Uterus (tissue), 2 donors: Measurements from ENCODE around the gene ACSL3.

Experiments
- CTCF ChIP-seq, 4 experiments: fragments of 200-600 bp in 2 of 4; fragments of 450-650 bp in 2 of 4; sonication (generic) in 2 of 4; IDR thresholded peaks; one replicate each; pipeline ENCODE4 v1.5.1; 2016 to 2019; ENCODE audit warnings: antibody characterized with exemption in 4 of 4, mild to moderate bottlenecking in 2 of 4, moderate library complexity in 1 of 4
- POLR2A ChIP-seq, 2 donors: fragments of 450-650 bp; IDR thresholded peaks; one replicate each; pipeline ENCODE4 v1.6.1; 2016; ENCODE audit warnings: antibody characterized with exemption in 2 of 2, mild to moderate bottlenecking in 1 of 2, moderate library complexity in 1 of 2

GRCh38 chr2:222965555-222965954 is 104.7 kb downstream of the ACSL3 start:
- TF ChIP-seq CTCF (IDR thresholded peaks at IDR 0.05) (no peak), POLR2A (IDR thresholded peaks at IDR 0.05) (no peak)
